BE2C (cell line): ENCODE data around the gene C1QTNF5.

Source experiments
- DNase-seq: peaks from one replicate; pipeline ENCODE4 v3.0.0-alpha.2; 2020
- H3K27me3 ChIP-seq: fragments of 250-450 bp; sonication (Bioruptor Pico); 2 replicates; pipeline ENCODE4 v1.5.1; 2020; ENCODE audit warnings: mild to moderate bottlenecking
- H3K36me3 ChIP-seq: fragments of 250-450 bp; sonication (Bioruptor Pico); 2 replicates; pipeline ENCODE4 v1.5.1; 2020; ENCODE audit warnings: mild to moderate bottlenecking
- H3K4me1 ChIP-seq: fragments of 250-450 bp; sonication (Bioruptor Pico); 2 replicates; pipeline ENCODE4 v1.5.1; 2020
- H3K4me3 ChIP-seq: 2 replicates; pipeline ENCODE4 v1.5.1; 2011; ENCODE audit warnings: low read depth, low read length
- H3K9me3 ChIP-seq: fragments of 250-450 bp; sonication (Bioruptor Pico); 2 replicates; pipeline ENCODE4 v1.5.1; 2020
- CTCF ChIP-seq: IDR thresholded peaks from 2 replicates; pipeline ENCODE4 v1.5.1; 2012; ENCODE audit warnings: mild to moderate bottlenecking, low read depth, low read length

Gene C1QTNF5

GRCh38 chr11:119329320-119329719 lies 11.4 kb downstream of the C1QTNF5 start:
- Histone ChIP-seq H3K27me3 (no peaks in the 10 kb centered on the region), H3K4me1 (no peaks in the 10 kb centered on the region), H3K36me3 (no peaks in the 10 kb centered on the region), H3K9me3 (no peaks in the 10 kb centered on the region), H3K4me3 (no peak overlapping the region)
- no peak for TF ChIP-seq CTCF
- no peak for DNase-seq

GRCh38 chr11:119324189-119324588 lies 16.5 kb downstream of the C1QTNF5 start:
- Histone ChIP-seq H3K4me3 (no peak overlapping the region), H3K9me3 (no peaks in the 10 kb centered on the region), H3K4me1 (peaks cover 5% of the 10 kb centered on the region), H3K27me3 (no peaks in the 10 kb centered on the region), H3K36me3 (no peaks in the 10 kb centered on the region)
- no peak for TF ChIP-seq CTCF
- DNase-seq = no peak

GRCh38 chr11:119323532-119324033 lies 17.1 kb downstream of the C1QTNF5 start:
- Histone ChIP-seq H3K4me3 (no peak overlapping the region), H3K4me1 (peaks cover 9% of the 10 kb centered on the region), H3K36me3 (no peaks in the 10 kb centered on the region), H3K9me3 (no peaks in the 10 kb centered on the region), H3K27me3 (no peaks in the 10 kb centered on the region)
- TF ChIP-seq CTCF = peak; percentile 88
- peak; percentile 89 for DNase-seq

- peaks cover 15% of the 10 kb centered on the region for H3K4me1 ChIP-seq
Measured at GRCh38 chr11:119322921-119323531, 17.7 kb downstream of the C1QTNF5 start.

GRCh38 chr11:119322360-119322739 lies 18.3 kb downstream of the C1QTNF5 start:
- Histone ChIP-seq H3K36me3 (no peaks in the 10 kb centered on the region), H3K4me1 (peaks cover 20% of the 10 kb centered on the region), H3K9me3 (no peaks in the 10 kb centered on the region), H3K4me3 (no peak overlapping the region), H3K27me3 (no peaks in the 10 kb centered on the region)
- no peak for DNase-seq
- TF ChIP-seq CTCF = no peak; the same call in 1 of the 2 replicates

More at GRCh38 chr11:119322921-119323531, 17.7 kb downstream of the C1QTNF5 start:
- no peaks in the 10 kb centered on the region for H3K27me3 ChIP-seq
- H3K36me3 ChIP-seq = no peaks in the 10 kb centered on the region
- no peak for TF ChIP-seq CTCF
- H3K9me3 ChIP-seq = no peaks in the 10 kb centered on the region
- DNase-seq = no peak
- no peak overlapping the region for H3K4me3 ChIP-seq

GRCh38 chr11:119320776-119321524 lies 19.7 kb downstream of the C1QTNF5 start:
- TF ChIP-seq CTCF = no peak
- Histone ChIP-seq H3K36me3 (no peaks in the 10 kb centered on the region), H3K4me1 (peaks cover 21% of the 10 kb centered on the region), H3K4me3 (no peak overlapping the region), H3K9me3 (no peaks in the 10 kb centered on the region), H3K27me3 (no peaks in the 10 kb centered on the region)
- DNase-seq = no peak
